ENCODE results near the gene TMEM223.
A peak's percentile ranks its signal among the peaks of the same experiment; 100 is the strongest.
"Not testable (repeated sequence)": the region's sequence is repeated elsewhere in the genome, so short reads cannot be mapped to it uniquely, and the experiment has no call there.

The TMEM223 gene

GRCh38 chr11:62753736-62754603 is 37.8 kb downstream of the TMEM223 start, which contains the start of gene ZBTB3:
ZBTB3 (minus strand) TSS chr11:62754160; CDS start chr11:62753664, 496 bp downstream.
- peak; percentile 94 to 96 for DNase-seq (ENCODE audit: low read depth in 2 of 2)

GRCh38 chr11:62752994-62753735 is 38.6 kb downstream of the TMEM223 start:
- DNase-seq (ENCODE audit: low read depth in 2 of 2): no peak

DNA sequence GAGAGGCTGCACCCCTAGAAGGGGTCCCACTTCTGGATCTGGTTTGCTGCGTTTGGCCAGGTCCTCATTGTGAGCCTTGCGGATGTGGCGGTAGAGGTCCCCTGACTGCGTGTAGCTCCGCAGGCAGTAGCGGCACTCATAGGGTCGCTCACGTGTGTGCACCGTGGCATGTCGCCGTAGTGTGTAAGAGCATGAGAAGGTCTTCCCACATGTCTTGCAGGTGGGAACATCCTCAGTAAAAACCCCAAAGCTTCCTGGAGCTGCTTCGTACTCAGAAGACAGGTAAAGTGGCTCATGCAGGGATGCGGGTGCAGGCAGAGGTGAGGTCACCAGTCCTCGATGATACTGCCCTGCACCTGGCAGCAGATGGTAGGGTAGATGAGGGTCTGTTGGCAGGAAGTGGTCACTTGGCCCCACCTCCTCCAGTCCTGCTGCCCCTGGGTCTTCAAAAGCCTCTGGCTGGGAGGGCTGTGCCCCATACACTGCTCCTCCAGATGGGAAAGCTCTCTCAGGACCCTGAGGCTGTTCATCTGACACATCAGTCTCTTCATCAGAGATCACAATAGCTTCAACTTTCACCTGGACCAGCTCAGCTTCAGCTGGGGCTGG is 39.5 kb downstream of the TMEM223 start:
- DNase-seq (ENCODE audit: low read depth in 2 of 2): no peak

DNA sequence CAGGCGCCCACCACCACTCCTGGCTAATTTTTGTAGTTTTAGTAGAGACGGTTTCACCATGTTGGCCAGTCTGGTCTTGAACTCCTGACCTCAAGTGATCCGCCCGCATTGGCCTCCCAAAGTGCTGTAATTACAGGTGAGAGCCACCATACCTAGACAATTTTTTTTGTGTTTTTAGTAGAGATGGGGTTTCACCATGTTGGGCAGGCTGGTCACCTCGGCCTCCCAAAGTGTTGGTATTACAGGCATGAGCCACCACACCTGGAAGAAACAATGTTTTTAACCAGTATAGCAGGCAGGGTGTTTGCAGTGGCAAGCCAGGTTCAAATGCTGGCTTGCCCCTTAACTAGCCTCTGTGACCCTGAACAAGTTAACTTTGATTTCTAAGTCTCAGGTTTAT is 41.9 kb downstream of the TMEM223 start:
- not testable (repeated sequence) for DNase-seq (ENCODE audit: low read depth in 2 of 2)

DNA sequence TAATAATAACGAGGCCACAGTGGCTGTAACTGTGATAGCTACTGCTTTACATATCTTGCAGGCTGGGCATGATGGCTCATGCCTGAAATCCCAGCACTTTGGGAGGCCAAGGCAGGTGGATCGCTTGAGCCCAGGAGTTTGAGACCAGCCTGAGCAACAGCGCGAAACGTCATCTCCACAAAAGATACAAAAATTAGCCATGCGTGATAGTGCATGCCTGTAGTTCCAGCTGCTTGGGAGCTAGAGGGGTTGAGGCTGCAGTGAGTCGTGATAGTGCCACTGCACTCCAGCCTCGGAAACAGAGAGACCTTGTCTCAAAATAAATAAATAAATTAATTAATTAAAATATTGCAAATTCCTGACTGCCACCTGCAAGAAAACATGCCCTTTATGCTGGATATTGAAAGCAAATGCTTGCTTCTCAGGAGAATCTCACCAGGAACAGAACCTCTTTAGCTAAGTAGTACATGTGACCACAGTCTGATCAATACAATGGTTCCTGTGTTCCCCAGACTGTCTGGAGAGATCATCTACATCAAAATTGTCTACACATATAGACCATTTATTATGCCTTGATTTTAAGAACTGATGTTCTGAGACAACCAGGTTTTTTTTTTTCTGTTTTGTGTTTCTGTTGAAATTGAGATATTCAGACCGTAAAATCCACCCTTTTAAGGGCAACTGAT is 44.2 kb downstream of the TMEM223 start:
- no peak for DNase-seq (ENCODE audit: low read depth in 2 of 2)
